Activated CD4-positive, alpha-beta memory T cell treated with anti-CD3 and anti-CD28 coated beads, Interleukin-2, amount 10 ng/mL, durations not matched to agents 7 days and 5 days (primary cell): ENCODE data around the gene GPC3. TPM values are rescaled to one million over a fixed set of nuclear protein-coding genes. Genes with fewer than 3 reads are reported as not detected.
"Not testable (repeated sequence)": the region's sequence is repeated elsewhere in the genome, so short reads cannot be mapped to it uniquely, and the experiment has no call there.

Source experiments
- CTCF ChIA-PET: fragments of 350-600 bp; sonication (Branson Sonifier 250); formaldehyde crosslinking; loops from one replicate; lab custom pipeline; 2021; ENCODE audit warnings: antibody characterized with exemption, inconsistent platforms; lab: Charles Lee
- POLR2A ChIA-PET: fragments of 350-600 bp; sonication (Branson Sonifier 250); formaldehyde crosslinking; loops from one replicate; lab custom pipeline; 2021; ENCODE audit warnings: antibody characterized with exemption; lab: Charles Lee
- DNase-seq: peaks from one replicate; pipeline ENCODE4 v3.0.0-alpha.2; 2020
- H3K27ac Mint-ChIP-seq: one replicate; pipeline ENCODE4 v1.8.0; 2021; ENCODE audit warnings: mild to moderate bottlenecking, mixed read lengths
- H3K27me3 Mint-ChIP-seq: one replicate; pipeline ENCODE4 v1.8.0; 2021; ENCODE audit warnings: mixed read lengths
- H3K36me3 Mint-ChIP-seq: one replicate; pipeline ENCODE4 v1.8.0; 2021; ENCODE audit warnings: low read depth, mixed read lengths
- H3K4me1 Mint-ChIP-seq: one replicate; pipeline ENCODE4 v1.8.0; 2021; ENCODE audit warnings: mixed read lengths
- H3K4me3 Mint-ChIP-seq: one replicate; pipeline ENCODE4 v1.8.0; 2021; ENCODE audit warnings: mild to moderate bottlenecking, mixed read lengths
- H3K9me3 Mint-ChIP-seq: one replicate; pipeline ENCODE4 v1.8.0; 2021; ENCODE audit warnings: mixed read lengths
- total RNA-seq, 2 experiments: library from RNA; stranded (reverse); gene quantifications; one replicate each; pipeline ENCODE4 v1.2.3, GENCODE V29; 2021

The GPC3 gene
- total RNA-seq, 2 experiments from 2014 or later, result 0.08 to 0.13 TPM

DNA sequence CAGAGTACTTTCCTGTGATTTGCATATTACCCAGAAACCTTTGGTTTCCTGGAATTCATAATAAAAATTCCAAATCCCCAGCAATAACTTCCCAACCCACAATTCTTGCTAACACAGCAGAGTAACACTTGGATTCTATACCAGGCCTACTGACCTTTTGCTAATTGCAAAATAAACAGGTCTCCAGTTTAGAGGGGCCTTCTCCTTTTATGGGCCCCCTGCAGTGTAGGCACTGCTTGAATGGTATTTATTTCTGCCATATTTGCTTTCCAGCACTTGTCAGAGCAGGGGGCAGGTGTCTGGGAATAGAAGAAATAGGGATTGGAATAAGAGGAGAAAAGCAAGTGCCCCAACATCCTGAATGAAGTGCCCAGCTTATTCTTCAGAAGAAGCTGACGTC lies 25.3 kb upstream of the GPC3 start:
- Mint-ChIP-seq H3K4me1 (peaks cover 5% of the 10 kb centered on the region), H3K36me3 (no peaks in the 10 kb centered on the region), H3K4me3 (no peak overlapping the region), H3K27me3 (no peaks in the 10 kb centered on the region), H3K27ac (no peak overlapping the region), H3K9me3 (no peaks in the 10 kb centered on the region)
- ChIA-PET POLR2A (no interaction called here), CTCF (no interaction called here)
- DNase-seq, result no peak

DNA sequence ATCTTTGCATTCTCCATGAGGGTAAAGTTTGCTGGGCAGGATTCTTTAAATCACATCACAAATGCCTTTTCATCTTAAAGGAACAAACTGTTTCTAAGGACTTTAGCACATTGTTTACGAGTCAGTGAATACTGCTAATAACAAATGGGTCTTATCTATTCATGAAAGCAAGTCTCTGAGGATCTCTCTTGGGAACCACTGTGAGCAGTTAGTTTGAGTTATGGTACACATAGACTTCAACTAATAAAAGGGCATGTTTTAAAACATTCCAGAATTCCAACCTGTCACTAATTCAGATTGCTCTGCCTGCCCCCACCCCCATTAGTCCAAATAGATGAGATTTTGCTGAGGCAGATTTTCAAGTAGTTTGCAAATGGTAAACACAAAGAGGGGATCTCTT lies 22.3 kb upstream of the GPC3 start:
- Mint-ChIP-seq H3K4me3 (no peak overlapping the region), H3K9me3 (no peaks in the 10 kb centered on the region), H3K4me1 (no peaks in the 10 kb centered on the region), H3K27ac (no peak overlapping the region), H3K27me3 (no peaks in the 10 kb centered on the region), H3K36me3 (no peaks in the 10 kb centered on the region)
- POLR2A ChIA-PET, result no interaction called here
- DNase-seq, result no peak
- CTCF ChIA-PET, result no interaction called here

DNA sequence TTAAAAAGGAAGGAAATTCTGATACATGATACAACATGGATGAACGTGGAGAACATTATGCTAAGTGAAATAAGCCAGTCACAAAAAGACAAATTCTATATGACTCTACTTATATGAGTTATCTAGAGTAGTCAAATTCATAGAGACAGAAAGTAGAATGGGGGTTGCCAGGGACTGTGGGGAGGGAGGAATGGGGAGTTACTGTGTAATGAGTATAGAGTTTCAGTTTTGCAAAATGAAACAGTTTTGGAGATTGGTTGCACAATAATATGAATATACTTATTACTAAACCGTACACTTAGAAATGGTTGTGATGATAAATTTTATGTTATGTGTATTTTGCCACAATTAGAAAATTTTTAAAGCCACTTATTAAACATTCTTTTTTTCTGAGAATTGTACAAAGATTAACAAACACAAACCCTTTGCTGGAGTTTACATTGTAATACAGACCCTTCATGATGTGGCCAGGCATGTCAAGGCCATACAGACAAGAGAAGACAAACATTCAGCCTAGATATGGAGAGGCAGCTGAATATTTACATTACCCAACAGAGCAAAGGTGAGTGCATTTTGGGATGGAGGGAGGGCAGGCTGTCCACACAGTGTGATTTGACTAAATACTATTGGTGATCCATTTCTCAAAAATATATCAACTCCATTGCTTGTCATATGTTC lies 21.2 kb upstream of the GPC3 start:
- ChIA-PET CTCF (no interaction called here), POLR2A (no interaction called here)
- Mint-ChIP-seq H3K27me3 (peaks cover under 1% of the 10 kb centered on the region), H3K9me3 (no peaks in the 10 kb centered on the region), H3K36me3 (no peaks in the 10 kb centered on the region), H3K4me1 (no peaks in the 10 kb centered on the region), H3K27ac (no peak overlapping the region), H3K4me3 (no peak overlapping the region)
- no peak for DNase-seq

DNA sequence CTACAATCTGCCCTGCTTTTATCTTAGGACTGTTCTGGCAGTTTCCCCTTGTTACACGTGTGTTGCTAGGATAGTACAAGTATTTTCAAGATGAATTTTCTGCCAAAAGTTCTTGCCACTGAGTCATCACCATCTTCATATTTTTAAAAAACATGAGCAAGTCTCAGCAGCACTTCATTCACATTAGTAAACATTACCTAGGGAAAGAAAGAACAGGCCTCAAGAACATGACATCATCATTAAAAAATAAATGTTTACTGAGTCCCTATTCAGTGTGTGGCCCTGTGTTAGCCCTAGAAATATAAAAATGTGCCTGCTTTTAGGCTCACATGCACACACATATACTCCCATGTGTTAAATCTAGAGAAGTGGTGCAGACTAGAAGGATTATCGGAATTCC lies 18.7 kb upstream of the GPC3 start:
- ChIA-PET CTCF (no interaction called here), POLR2A (no interaction called here)
- Mint-ChIP-seq H3K27ac (no peak overlapping the region), H3K4me1 (no peaks in the 10 kb centered on the region), H3K36me3 (no peaks in the 10 kb centered on the region), H3K9me3 (no peaks in the 10 kb centered on the region), H3K4me3 (no peak overlapping the region), H3K27me3 (peaks cover 3% of the 10 kb centered on the region)
- DNase-seq, result no peak

DNA sequence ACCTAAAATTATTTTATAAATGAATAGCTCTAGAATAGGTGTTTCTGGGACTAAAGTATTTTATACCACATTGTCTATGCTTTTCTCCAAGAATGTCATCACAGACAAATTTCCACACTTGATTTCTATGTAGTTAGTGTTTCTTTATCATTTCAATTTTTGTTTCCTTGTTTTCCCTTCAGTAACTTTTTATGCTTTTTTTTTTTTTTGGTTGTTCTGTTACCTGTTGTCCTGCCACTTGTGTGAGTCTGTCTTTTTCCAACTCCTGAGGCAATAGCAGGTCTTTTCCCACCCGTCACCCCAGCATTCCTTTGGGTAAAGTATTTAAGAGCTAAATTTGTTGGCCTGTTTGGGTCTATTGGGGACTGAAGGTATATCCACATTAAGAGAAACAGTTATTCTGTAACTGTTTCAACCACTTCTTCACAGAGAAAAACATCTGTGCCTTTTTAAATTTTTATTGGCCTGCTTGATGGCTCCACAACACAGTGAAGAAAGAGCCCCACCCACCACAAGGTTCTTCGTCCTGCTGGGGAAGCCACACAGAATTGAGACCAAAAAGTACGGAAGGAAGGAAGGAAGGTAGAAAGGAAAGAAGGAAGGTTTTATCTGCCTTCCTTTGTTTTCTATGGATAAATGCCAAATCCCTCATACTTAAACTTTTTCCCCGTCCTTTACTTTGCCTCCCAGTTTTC lies 17.7 kb upstream of the GPC3 start:
- no peak overlapping the region for H3K4me3 Mint-ChIP-seq
- H3K27ac Mint-ChIP-seq, result no peak overlapping the region
- CTCF ChIA-PET, result no interaction called here
- DNase-seq, result no peak
- H3K36me3 Mint-ChIP-seq, result no peaks in the 10 kb centered on the region
- peaks cover 3% of the 10 kb centered on the region for H3K27me3 Mint-ChIP-seq
- H3K9me3 Mint-ChIP-seq, result no peaks in the 10 kb centered on the region
- POLR2A ChIA-PET, result no interaction called here
- no peaks in the 10 kb centered on the region for H3K4me1 Mint-ChIP-seq

DNA sequence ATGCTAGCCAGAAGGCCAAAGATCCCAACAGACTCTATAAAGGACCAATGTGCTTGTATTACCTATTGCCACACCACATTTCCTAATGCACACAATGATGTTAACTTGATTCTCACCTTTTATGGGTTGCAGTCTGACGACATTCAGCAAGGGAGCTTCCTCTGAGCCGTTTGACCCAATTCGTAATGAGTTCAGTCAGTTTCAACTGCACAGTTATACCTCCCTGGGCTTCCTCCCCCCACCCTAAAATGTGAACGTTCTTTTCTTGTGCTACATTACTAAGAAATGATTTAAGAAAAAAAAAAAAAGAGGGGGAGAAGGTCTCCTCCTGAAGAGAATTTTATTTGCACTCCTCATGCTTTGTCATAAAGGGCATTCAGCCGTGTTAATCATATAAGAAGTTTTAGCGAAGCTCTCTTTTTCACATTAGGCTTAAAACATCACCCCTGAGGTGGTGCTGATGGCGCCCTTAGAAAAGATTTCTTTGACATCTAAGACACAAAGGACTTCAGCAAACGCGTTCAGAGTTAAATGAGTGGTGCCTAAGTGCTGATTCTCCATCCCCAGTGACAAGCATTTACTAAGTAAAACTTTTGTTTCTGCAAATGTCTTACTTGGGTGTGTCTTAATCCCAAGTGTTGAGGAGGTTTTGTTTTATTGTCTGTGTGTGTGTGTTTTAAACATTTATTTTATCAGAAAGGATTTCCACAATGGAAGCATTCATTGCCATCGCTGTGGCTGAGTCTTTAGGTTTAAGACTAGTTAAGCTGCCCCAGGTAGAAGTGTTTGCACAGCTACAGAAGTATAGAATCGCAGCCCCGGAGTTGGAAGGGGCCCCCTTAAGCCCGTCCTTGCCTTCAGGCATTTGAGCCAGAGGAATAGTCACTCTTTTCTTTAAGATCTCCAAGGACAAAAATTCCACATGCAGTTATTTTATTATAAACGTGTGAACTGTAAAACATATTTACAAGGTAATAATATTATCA lies 15.2 kb upstream of the GPC3 start:
- POLR2A ChIA-PET, result no interaction called here
- no peaks in the 10 kb centered on the region for H3K4me1 Mint-ChIP-seq
- CTCF ChIA-PET, result no interaction called here
- H3K27ac Mint-ChIP-seq, result no peak overlapping the region
- DNase-seq, result no peak
- no peak overlapping the region for H3K4me3 Mint-ChIP-seq
- peaks cover 3% of the 10 kb centered on the region for H3K27me3 Mint-ChIP-seq
- H3K9me3 Mint-ChIP-seq, result no peaks in the 10 kb centered on the region
- no peaks in the 10 kb centered on the region for H3K36me3 Mint-ChIP-seq

DNA sequence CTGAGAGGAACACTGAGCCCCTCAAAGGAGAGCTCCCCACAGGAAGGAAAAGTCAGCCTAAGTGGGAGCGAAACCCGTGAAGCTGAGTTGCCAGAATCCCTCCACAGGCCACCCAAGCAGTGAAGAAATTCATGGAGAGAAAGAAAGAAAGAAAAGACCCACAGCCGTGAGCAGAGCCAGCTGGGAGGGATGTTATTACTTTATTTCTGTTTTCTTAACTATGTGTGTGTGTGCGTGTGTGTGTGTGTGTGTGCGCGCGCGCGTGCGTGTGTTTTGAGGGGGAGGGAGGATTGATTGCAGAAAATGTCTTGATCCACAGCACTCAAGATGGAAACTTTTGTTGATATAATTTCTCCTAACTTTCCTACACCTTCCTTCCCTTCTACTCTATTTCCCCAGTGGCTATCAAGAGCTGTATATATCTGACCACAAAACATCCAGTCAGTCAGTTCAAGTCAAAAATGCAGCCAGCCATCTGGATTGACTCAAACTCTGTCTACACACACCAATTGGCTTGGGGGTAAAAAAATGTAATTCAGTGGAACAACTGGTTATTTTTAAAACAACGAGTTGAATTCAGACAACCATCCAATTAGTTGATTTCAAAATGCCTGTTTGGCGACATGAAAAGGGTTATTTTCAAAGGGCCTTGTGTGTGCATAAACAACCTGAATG lies 13.8 kb upstream of the GPC3 start:
- CTCF ChIA-PET, result no interaction called here
- no peak for DNase-seq
- no peaks in the 10 kb centered on the region for H3K4me1 Mint-ChIP-seq
- no peaks in the 10 kb centered on the region for H3K9me3 Mint-ChIP-seq
- H3K4me3 Mint-ChIP-seq, result no peak overlapping the region
- H3K36me3 Mint-ChIP-seq, result no peaks in the 10 kb centered on the region
- POLR2A ChIA-PET, result no interaction called here
- H3K27me3 Mint-ChIP-seq, result peaks cover 5% of the 10 kb centered on the region
- no peak overlapping the region for H3K27ac Mint-ChIP-seq

DNA sequence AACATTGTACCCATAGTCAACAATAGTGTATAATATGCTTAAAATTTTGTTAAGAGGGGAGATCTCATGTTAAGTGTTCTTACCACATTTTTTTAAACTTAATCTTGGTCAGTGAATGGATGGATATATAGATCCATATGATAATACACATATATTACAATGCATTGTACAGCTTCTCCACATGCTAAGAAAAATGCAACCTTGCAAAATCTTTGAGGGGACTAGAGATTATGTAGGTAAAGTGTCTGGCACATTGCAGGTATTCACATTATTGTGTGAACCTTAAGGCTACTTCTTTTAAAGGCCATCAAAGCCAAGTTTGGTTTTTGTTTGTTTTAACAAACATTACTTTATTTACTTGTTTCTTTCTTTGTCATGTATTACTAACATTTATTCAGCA lies 10.4 kb upstream of the GPC3 start:
- H3K4me1 Mint-ChIP-seq, result no peaks in the 10 kb centered on the region
- H3K27me3 Mint-ChIP-seq, result peaks cover 2% of the 10 kb centered on the region
- no peak overlapping the region for H3K4me3 Mint-ChIP-seq
- CTCF ChIA-PET, result no interaction called here
- DNase-seq, result no peak
- no peak overlapping the region for H3K27ac Mint-ChIP-seq
- no peaks in the 10 kb centered on the region for H3K9me3 Mint-ChIP-seq
- POLR2A ChIA-PET, result no interaction called here
- no peaks in the 10 kb centered on the region for H3K36me3 Mint-ChIP-seq

DNA sequence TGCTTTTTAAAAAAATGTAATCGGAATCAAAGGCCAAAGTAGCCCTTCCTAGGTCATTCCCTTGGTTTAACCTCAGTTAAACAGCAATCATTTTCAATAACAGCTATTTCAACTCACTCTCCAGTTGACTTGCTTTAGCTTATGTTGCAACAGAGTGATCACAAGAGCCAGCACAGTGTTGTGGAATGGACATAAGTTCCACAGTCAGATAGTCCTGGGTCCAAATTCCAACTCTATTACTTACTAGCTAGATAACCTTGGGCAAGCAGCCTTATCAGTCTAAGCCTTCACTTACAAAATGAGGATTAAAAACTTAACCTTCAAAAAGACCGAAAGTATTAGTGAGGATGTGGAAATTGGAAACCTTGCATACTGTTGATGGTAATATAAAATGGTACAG lies 9.2 kb upstream of the GPC3 start:
- H3K9me3 Mint-ChIP-seq, result no peaks in the 10 kb centered on the region
- no peak overlapping the region for H3K4me3 Mint-ChIP-seq
- DNase-seq, result no peak
- ChIA-PET CTCF (no interaction called here), POLR2A (no interaction called here)
- H3K36me3 Mint-ChIP-seq, result no peaks in the 10 kb centered on the region
- H3K27ac Mint-ChIP-seq, result no peak overlapping the region
- H3K27me3 Mint-ChIP-seq, result peaks cover 2% of the 10 kb centered on the region
- H3K4me1 Mint-ChIP-seq, result no peaks in the 10 kb centered on the region

DNA sequence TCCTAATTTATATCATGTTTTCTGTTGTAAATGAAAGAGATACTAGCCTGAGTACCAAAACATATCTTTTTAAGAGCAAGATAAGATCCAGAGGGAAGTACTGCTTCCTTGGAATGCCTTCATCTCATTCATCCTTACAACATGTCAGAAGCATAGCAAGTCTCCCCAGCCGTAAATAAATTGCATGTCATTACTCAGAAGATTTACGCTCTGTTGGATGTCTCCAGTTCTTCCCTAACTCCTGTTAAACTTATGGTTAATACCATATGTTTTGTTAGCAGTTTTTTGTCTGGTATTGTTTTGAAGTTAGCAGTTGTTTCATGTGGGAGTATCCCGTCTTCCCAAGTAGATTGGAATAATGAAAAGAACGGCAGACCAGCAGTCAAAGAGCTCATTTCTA lies 7.5 kb upstream of the GPC3 start:
- ChIA-PET CTCF (no interaction called here), POLR2A (no interaction called here)
- no peaks in the 10 kb centered on the region for H3K9me3 Mint-ChIP-seq
- DNase-seq, result no peak
- no peaks in the 10 kb centered on the region for H3K4me1 Mint-ChIP-seq
- H3K27ac Mint-ChIP-seq, result no peak overlapping the region
- H3K36me3 Mint-ChIP-seq, result no peaks in the 10 kb centered on the region
- no peak overlapping the region for H3K4me3 Mint-ChIP-seq
- peaks cover 4% of the 10 kb centered on the region for H3K27me3 Mint-ChIP-seq

DNA sequence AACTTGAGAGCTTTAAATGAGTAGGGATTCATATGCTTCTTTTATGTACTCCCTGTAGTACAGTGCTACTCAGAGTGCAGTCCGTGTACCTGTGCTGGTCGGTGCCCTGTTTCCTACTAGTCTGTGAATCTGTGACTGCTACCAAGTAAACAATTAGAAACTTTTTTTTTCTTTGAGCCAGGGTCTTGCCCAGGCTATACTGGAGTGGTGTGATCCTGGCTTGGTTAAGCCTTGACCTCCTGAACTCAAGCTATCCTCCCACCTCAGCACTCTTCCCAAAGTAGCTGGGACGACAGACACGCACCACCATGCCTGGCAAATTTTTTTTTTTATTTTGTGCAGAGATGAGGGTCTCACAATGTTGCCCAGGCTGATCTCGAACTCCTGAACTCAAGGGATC lies 6.4 kb upstream of the GPC3 start:
- Mint-ChIP-seq H3K4me3 (no peak overlapping the region), H3K27me3 (peaks cover 13% of the 10 kb centered on the region), H3K9me3 (no peaks in the 10 kb centered on the region), H3K36me3 (no peaks in the 10 kb centered on the region), H3K4me1 (no peaks in the 10 kb centered on the region), H3K27ac (no peak overlapping the region)
- CTCF ChIA-PET, result no interaction called here
- POLR2A ChIA-PET, result no interaction called here
- no peak for DNase-seq

DNA sequence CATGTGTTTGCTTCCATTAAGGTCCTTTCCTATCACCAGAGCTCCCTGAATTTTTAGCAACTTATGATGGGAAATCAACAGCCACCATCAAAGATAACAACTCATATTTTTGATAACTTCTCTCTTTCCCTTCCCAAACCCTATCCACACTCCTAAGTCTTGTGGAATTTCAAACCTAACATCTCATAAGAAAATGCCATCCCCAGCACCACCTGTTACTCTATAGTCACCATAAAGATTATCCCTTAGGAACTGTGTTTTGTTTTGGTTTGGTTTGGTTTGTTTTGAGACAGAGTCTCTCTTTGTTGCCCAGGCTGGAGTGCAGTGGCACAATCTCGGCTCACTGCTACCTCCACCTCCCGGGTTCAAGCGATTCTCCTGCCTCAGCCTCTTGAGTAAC lies 5.7 kb upstream of the GPC3 start:
- H3K27ac Mint-ChIP-seq, POLR2A ChIA-PET: not testable (repeated sequence)

DNA sequence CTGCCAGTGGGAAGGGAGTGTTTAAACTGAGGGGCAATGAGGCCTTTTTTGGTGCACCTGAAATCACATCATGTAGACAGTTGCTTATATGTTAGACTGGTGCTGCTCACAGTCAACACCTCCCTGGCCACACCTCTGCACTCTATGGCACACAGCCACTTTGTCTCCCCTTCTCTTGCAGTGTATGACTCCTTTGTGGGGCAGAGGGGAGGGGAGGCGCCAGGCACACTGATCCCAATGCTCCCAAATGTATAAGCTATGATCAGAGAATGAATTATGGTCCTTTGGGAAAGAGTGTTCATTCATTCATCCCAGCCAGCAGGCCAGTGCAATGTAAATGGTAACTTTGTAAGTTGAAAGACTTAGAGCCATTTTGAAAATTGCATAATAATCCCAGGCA lies 4.6 kb upstream of the GPC3 start:
- POLR2A ChIA-PET, result no interaction called here

More for the DNA sequence above, 5.7 kb upstream of the GPC3 start:
- H3K4me3 Mint-ChIP-seq, CTCF ChIA-PET, H3K4me1 Mint-ChIP-seq, H3K36me3 Mint-ChIP-seq, DNase-seq, H3K9me3 Mint-ChIP-seq: not testable (repeated sequence)
- H3K27me3 Mint-ChIP-seq, result peaks cover 16% of the 10 kb centered on the region

More for the DNA sequence above, 4.6 kb upstream of the GPC3 start:
- peaks cover 17% of the 10 kb centered on the region for H3K27me3 Mint-ChIP-seq
- H3K4me3 Mint-ChIP-seq, result no peak overlapping the region
- H3K4me1 Mint-ChIP-seq, result no peaks in the 10 kb centered on the region
- CTCF ChIA-PET, result no interaction called here
- no peaks in the 10 kb centered on the region for H3K9me3 Mint-ChIP-seq
- H3K36me3 Mint-ChIP-seq, result no peaks in the 10 kb centered on the region
- no peak for DNase-seq
- H3K27ac Mint-ChIP-seq, result no peak overlapping the region
